Measurements from ENCODE around the gene CALN1.

GRCh38 chr7:72446131-72446530 lies 34.0 kb upstream of the CALN1 start:
- TF ChIP-seq, protein P1, sequence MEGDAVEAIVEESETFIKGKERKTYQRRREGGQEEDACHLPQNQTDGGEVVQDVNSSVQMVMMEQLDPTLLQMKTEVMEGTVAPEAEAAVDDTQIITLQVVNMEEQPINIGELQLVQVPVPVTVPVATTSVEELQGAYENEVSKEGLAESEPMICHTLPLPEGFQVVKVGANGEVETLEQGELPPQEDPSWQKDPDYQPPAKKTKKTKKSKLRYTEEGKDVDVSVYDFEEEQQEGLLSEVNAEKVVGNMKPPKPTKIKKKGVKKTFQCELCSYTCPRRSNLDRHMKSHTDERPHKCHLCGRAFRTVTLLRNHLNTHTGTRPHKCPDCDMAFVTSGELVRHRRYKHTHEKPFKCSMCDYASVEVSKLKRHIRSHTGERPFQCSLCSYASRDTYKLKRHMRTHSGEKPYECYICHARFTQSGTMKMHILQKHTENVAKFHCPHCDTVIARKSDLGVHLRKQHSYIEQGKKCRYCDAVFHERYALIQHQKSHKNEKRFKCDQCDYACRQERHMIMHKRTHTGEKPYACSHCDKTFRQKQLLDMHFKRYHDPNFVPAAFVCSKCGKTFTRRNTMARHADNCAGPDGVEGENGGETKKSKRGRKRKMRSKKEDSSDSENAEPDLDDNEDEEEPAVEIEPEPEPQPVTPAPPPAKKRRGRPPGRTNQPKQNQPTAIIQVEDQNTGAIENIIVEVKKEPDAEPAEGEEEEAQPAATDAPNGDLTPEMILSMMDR (IDR thresholded peaks at IDR 0.05; ENCODE audit: low read length) = no peak
- TF ChIP-seq EZH2phosphoT487 (IDR thresholded peaks at IDR 0.05; ENCODE audit: low read length) = no peak
- no peak for TF ChIP-seq EZH2 (optimal IDR thresholded peaks at IDR 0.05; ENCODE audit: low read depth, low read length)
